Measurements from ENCODE around the gene PAPPA.

The PAPPA gene

DNA sequence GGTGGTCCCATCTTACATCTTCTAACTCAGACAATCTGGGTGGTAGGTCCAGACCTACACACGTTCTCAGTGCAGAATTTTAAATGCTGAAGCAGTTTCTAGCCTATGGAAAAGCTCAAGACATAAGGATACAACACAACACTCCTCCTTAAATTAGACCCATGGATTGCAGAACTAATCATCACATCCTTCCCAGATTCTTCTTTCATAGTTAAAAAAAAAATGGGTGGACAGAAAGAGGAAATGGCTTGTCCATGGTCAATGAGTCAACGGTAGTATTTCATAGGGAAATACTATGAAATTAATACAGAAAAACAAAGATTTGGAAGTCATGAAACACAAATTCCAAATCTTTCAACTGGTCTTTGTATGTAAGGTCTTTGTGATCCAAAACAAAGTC, 106.9 kb downstream of the PAPPA start:
- TF ChIP-seq, protein P1, sequence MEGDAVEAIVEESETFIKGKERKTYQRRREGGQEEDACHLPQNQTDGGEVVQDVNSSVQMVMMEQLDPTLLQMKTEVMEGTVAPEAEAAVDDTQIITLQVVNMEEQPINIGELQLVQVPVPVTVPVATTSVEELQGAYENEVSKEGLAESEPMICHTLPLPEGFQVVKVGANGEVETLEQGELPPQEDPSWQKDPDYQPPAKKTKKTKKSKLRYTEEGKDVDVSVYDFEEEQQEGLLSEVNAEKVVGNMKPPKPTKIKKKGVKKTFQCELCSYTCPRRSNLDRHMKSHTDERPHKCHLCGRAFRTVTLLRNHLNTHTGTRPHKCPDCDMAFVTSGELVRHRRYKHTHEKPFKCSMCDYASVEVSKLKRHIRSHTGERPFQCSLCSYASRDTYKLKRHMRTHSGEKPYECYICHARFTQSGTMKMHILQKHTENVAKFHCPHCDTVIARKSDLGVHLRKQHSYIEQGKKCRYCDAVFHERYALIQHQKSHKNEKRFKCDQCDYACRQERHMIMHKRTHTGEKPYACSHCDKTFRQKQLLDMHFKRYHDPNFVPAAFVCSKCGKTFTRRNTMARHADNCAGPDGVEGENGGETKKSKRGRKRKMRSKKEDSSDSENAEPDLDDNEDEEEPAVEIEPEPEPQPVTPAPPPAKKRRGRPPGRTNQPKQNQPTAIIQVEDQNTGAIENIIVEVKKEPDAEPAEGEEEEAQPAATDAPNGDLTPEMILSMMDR (IDR thresholded peaks at IDR 0.05; ENCODE audit: control insufficient read depth, insufficient read depth, low read depth, low read length, missing control alignments): no peak
- H3K4me3 ChIP-seq (ENCODE audit: control insufficient read depth, low read depth, low read length): no peak overlapping the region
- no peak for DNase-seq (ENCODE audit: low read depth)

DNA sequence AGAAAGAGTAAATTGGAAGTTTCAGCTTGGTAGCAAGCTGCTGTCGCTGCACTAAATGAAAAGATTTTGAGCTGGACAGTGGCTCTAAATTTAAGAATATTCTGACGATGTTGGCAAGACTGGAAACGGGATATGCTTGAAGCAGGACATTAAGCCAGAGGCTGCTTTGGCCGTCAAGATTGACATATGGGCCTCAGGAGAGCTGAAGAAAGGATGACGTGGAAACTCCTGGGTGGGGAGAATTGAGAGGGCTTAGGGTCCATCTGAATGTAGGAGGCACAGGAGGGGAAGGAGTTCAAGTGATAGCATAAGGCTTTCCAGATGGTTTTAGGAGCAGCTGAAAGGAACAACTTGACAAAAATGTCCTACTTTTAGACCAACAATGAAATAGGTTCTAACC, 108.9 kb downstream of the PAPPA start:
- DNase-seq (ENCODE audit: low read depth): no peak
- TF ChIP-seq, protein P1 (IDR thresholded peaks at IDR 0.05; ENCODE audit: control insufficient read depth, insufficient read depth, low read depth, low read length, missing control alignments): no peak
- no peak overlapping the region for H3K4me3 ChIP-seq (ENCODE audit: control insufficient read depth, low read depth, low read length)

DNA sequence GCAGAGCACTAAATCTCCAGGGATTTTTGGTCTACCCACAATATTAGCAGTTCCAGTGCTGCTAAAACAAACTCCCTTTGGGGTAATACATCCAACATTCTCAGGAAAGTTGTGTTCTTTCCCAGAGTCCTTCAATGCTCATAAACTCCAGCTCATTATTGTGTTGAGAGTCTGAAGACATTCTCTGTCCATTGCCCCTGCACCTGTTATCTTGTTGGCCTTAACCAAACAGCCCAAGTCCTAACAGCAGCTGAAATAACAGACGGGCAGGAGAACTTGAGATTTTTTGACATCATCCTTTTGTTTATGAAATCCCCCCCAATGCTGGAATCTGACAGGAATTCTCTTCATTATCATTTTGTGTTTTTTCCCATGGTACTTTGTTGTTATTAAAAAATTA, 110.8 kb downstream of the PAPPA start:
- TF ChIP-seq, protein P1 (IDR thresholded peaks at IDR 0.05; ENCODE audit: control insufficient read depth, insufficient read depth, low read depth, low read length, missing control alignments): no peak
- no peak for DNase-seq (ENCODE audit: low read depth)
- no peak overlapping the region for H3K4me3 ChIP-seq (ENCODE audit: control insufficient read depth, low read depth, low read length)

DNA sequence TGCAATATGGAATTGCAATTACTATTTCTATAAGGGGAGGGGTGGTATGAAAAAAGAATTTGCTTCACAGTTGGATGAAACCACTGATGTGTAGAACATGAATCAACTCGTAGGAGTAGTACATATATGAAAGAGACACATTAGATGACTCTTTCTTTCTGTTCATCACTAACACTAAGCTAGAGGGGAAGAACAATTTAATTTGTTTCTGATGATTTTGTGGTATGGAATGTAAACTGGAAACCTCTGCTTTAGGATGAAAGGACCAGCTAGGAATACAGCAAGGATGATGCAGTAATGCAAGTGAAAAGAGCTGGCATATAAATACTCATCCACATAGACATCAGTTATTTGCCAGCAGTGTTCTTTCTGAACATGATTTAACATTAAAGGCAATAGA, 113.4 kb downstream of the PAPPA start:
- DNase-seq (ENCODE audit: low read depth): no peak
- TF ChIP-seq, protein P1 (IDR thresholded peaks at IDR 0.05; ENCODE audit: control insufficient read depth, insufficient read depth, low read depth, low read length, missing control alignments): no peak

DNA sequence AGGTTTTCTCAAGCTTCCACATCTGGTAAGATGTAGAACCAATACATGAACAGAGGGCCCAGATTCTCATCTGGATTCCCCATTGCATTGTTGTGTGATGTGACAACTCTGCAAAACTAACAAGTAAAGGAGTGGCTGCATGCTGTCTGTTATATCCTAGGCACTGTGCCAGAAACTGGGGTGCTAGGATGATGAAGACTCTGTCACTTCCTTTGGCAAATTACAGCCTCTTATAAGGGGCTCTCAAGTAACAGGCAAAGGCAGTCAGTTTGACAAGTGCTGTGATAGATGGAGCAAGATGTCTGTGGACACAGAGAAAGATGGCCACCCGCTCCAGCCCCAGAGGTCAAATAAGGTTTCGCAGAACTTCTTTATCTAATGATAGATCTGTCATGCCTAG, 115.7 kb downstream of the PAPPA start:
- TF ChIP-seq, protein P1 (IDR thresholded peaks at IDR 0.05; ENCODE audit: control insufficient read depth, insufficient read depth, low read depth, low read length, missing control alignments): no peak
- no peak overlapping the region for H3K4me3 ChIP-seq (ENCODE audit: control insufficient read depth, low read depth, low read length)
- no peak for DNase-seq (ENCODE audit: low read depth)

More for the DNA sequence above, 113.4 kb downstream of the PAPPA start:
- no peak overlapping the region for H3K4me3 ChIP-seq (ENCODE audit: control insufficient read depth, low read depth, low read length)

DNA sequence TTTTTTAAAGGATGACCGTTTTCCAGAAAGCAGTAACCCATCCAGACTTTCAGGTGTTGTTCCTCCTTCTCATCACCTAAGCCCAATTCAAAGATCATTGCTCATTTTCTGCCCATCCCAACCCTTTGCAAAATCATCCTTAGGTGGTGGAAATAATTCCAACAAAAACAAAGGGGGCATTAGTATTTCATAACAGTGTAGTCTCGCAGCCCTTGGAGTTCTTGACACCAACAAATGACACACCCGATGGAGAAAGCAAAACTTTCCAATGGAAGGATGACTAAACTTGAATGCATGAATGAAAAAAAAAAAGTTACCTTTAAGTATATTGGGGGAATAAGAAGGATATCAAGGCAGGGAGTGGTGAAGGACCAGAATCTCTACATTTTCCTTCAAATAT, 117.0 kb downstream of the PAPPA start:
- DNase-seq (ENCODE audit: low read depth): no peak
- TF ChIP-seq, protein P1 (IDR thresholded peaks at IDR 0.05; ENCODE audit: control insufficient read depth, insufficient read depth, low read depth, low read length, missing control alignments): no peak
- H3K4me3 ChIP-seq (ENCODE audit: control insufficient read depth, low read depth, low read length): no peak overlapping the region

DNA sequence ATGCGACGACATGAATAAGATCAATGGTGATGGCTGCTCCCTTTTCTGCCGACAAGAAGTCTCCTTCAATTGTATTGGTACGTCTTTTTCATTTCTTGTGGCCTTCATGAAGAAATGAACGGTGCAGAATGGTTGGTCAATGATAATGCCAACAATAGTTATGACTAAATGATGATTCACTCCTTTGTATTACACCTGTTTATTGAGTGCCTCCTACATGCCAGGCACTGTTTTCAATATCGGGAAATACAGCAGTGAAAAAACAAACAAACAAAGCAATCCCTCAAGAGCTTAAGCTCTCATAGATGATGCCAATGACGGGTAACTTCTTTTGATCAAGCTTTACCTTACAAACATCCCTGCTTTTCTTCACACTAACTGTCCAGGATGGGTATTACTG, 117.7 kb downstream of the PAPPA start:
- no peak for DNase-seq (ENCODE audit: low read depth)
- TF ChIP-seq, protein P1 (IDR thresholded peaks at IDR 0.05; ENCODE audit: control insufficient read depth, insufficient read depth, low read depth, low read length, missing control alignments): no peak
- no peak overlapping the region for H3K4me3 ChIP-seq (ENCODE audit: control insufficient read depth, low read depth, low read length)
